GM04503 (cell line): ENCODE data around the gene MLXIP.

ENCODE experiments used
- DNase-seq: peaks from one replicate; pipeline ENCODE4 v3.0.0-alpha.2; 2012; ENCODE audit warnings: low read depth

The MLXIP gene

GRCh38 chr12:122126342-122126635 is 47.7 kb downstream of the MLXIP start:
- DNase-seq = no peak

- DNase-seq = no peak
Measured at GRCh38 chr12:122126713-122127597, 48.4 kb downstream of the MLXIP start.

GRCh38 chr12:122127839-122128238 is 49.3 kb downstream of the MLXIP start:
- DNase-seq = no peak

- no peak for DNase-seq
Measured at GRCh38 chr12:122128481-122128880, 49.9 kb downstream of the MLXIP start.

- no peak for DNase-seq
Measured at GRCh38 chr12:122129131-122129530, 50.6 kb downstream of the MLXIP start.

GRCh38 chr12:122130150-122130549 is 51.6 kb downstream of the MLXIP start:
- no peak for DNase-seq

- no peak for DNase-seq
Measured at GRCh38 chr12:122133192-122133950, 54.8 kb downstream of the MLXIP start.

GRCh38 chr12:122135437-122136031 is 57.0 kb downstream of the MLXIP start:
- no peak for DNase-seq

- no peak for DNase-seq
Measured at GRCh38 chr12:122137229-122137628, 58.7 kb downstream of the MLXIP start.

- no peak for DNase-seq
Measured at GRCh38 chr12:122137681-122138080, 59.1 kb downstream of the MLXIP start.

- no peak for DNase-seq
Measured at GRCh38 chr12:122138181-122138580, 59.6 kb downstream of the MLXIP start.

- no peak for DNase-seq
Measured at GRCh38 chr12:122138616-122139015, 60.1 kb downstream of the MLXIP start.

GRCh38 chr12:122139266-122139665 is 60.7 kb downstream of the MLXIP start:
- DNase-seq = no peak

- DNase-seq = no peak
Measured at GRCh38 chr12:122139941-122140340, 61.4 kb downstream of the MLXIP start.

- DNase-seq = no peak
Measured at GRCh38 chr12:122140467-122141257, 62.1 kb downstream of the MLXIP start.

GRCh38 chr12:122141911-122142725 is 63.6 kb downstream of the MLXIP start:
- no peak for DNase-seq

- no peak for DNase-seq
Measured at GRCh38 chr12:122142857-122143256, 64.3 kb downstream of the MLXIP start.

- no peak for DNase-seq
Measured at GRCh38 chr12:122144885-122145284, 66.3 kb downstream of the MLXIP start.

- DNase-seq = no peak
Measured at GRCh38 chr12:122145505-122146330, 67.2 kb downstream of the MLXIP start.

- no peak for DNase-seq
Measured at GRCh38 chr12:122147514-122148290, 69.1 kb downstream of the MLXIP start.
